GM10266 (cell line): Measurements from ENCODE around the gene VIPR1.

Experiments used
- DNase-seq: peaks from one replicate; pipeline ENCODE4 v3.0.0; 2012; ENCODE audit errors: extremely low spot score
- TF ChIP-seq, protein P1 (sequence below): IDR thresholded peaks from 2 replicates; pipeline ENCODE4 v1.5.1; 2012; ENCODE audit warnings: mild to moderate bottlenecking, low read depth; ENCODE audit not compliant: control insufficient read depth, insufficient read depth; ENCODE audit errors: missing control alignments

Gene VIPR1

DNA sequence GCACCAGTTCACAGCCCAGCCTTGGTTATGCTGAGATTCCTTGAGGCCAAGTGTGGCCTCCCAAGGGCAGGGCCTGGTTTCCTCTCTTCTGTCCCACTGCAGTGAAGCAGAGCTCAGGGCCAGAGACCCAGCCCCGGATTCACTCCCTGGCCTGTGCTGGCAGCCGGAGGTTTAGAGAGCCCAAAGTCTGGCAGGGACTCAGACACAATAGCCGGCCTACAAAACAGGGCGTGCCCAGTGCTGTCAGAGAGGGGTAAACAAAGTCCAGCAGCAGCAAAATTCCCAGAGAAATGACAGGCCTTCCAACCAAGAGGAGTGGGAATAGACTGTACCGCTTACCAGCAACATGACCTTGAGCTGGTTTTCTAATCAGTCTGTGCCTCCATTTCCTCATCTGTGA is 14.0 kb downstream of the VIPR1 start:
- no peak for DNase-seq

GRCh38 chr3:42517117-42517516 is 14.7 kb downstream of the VIPR1 start:
- no peak for DNase-seq
- TF ChIP-seq, protein P1, sequence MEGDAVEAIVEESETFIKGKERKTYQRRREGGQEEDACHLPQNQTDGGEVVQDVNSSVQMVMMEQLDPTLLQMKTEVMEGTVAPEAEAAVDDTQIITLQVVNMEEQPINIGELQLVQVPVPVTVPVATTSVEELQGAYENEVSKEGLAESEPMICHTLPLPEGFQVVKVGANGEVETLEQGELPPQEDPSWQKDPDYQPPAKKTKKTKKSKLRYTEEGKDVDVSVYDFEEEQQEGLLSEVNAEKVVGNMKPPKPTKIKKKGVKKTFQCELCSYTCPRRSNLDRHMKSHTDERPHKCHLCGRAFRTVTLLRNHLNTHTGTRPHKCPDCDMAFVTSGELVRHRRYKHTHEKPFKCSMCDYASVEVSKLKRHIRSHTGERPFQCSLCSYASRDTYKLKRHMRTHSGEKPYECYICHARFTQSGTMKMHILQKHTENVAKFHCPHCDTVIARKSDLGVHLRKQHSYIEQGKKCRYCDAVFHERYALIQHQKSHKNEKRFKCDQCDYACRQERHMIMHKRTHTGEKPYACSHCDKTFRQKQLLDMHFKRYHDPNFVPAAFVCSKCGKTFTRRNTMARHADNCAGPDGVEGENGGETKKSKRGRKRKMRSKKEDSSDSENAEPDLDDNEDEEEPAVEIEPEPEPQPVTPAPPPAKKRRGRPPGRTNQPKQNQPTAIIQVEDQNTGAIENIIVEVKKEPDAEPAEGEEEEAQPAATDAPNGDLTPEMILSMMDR: no peak

More for the DNA sequence above, 14.0 kb downstream of the VIPR1 start:
- TF ChIP-seq, protein P1: no peak

DNA sequence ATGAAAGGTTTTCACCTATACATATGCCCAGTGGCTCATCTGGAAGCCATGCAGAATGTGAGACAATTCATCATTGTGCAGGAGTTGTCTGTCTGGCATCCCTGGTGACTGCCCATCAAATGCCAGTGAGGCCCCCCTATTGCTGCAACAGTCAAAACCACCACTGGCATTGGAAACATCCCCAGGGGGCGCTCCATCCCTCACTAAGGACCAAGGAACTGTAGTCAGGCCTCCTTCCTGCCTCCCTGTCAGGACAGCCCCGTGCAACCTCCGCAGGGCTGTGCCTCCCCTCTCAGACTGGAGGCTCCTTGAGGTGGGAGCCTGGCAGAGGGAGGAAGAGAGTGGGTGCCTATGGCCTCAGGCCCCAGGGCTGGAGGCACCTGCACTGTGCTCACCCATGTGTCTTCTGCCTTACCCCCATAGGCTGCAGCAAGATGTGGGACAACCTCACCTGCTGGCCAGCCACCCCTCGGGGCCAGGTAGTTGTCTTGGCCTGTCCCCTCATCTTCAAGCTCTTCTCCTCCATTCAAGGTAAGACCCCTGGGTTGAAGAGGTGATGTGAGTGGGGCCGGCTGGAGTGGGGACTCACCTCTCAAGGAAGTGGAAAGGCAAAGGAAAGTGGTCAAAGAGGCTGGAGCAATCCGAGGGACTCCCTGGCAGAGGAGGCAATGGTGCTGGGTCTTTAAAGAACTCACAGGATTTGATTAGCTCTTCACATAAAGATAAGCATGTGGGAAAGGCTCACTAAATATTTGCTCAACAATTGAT is 16.5 kb downstream of the VIPR1 start:
- DNase-seq: no peak
- TF ChIP-seq, protein P1: peak; percentile 6

DNA sequence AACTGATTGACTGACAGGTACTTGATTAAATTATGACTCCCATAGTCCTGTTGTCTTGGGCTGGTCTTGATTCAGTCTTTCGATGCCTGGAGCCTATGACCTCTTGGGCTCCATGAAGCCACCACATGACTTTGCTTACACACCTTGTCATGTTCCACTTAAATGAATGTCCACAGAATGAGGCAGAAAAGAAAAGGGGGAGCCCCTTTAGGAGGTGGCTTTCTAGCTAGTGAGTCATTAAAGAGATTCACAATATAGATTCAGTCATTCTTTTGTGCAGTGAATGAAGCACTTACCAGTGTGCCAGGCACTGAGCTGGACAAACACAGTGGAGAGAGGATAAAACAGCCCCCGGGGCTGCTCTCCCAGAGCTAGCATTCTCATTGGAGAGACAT is 17.1 kb downstream of the VIPR1 start:
- TF ChIP-seq, protein P1: no peak
- no peak for DNase-seq

- TF ChIP-seq, protein P1: no peak
- DNase-seq: no peak
Measured at GRCh38 chr3:42520336-42520735, 17.9 kb downstream of the VIPR1 start.

- DNase-seq: no peak
- TF ChIP-seq, protein P1: no peak
Measured at GRCh38 chr3:42520906-42521305, 18.5 kb downstream of the VIPR1 start.

GRCh38 chr3:42524751-42525150 is 22.3 kb downstream of the VIPR1 start:
- TF ChIP-seq, protein P1: no peak
- no peak for DNase-seq
